Gastroesophageal sphincter (tissue), 2 donors: ENCODE measurements around the gene CACNA1D.

Experiments
- POLR2A ChIP-seq, 2 donors: fragments of 450-650 bp; IDR thresholded peaks; one replicate each; pipeline ENCODE4 v1.6.1; 2017; ENCODE audit warnings: antibody characterized with exemption in 2 of 2, mild to moderate bottlenecking in 2 of 2, moderate library complexity in 1 of 2
- POLR2AphosphoS5 ChIP-seq: sonication (generic); formaldehyde crosslinking; IDR thresholded peaks from one replicate; pipeline ENCODE4 v1.6.1; 2017; ENCODE audit warnings: antibody characterized with exemption

GRCh38 chr3:53819163-53819868 is 324.9 kb downstream of the CACNA1D start:
- TF ChIP-seq POLR2AphosphoS5 (no peak), POLR2A (IDR thresholded peaks at IDR 0.05) (no peak)
